ENCODE results near the gene VIPR2.

GRCh38 chr7:159036916-159037605, 107.6 kb downstream of the VIPR2 start:
- no peak for TF ChIP-seq REXO4 (CRISPR knock-in tag; IDR thresholded peaks at IDR 0.05; ENCODE audit: borderline replicate concordance)
- no peak for TF ChIP-seq MLLT10 (CRISPR knock-in tag; IDR thresholded peaks at IDR 0.05)
- TF ChIP-seq ZNF282 (IDR thresholded peaks at IDR 0.05; ENCODE audit: partially characterized antibody) = no peak
- no peak for TF ChIP-seq FOXP1 (IDR thresholded peaks at IDR 0.05)
- TF ChIP-seq FOXP1 (CRISPR knock-in tag; IDR thresholded peaks at IDR 0.05) = no peak
- TF ChIP-seq TCF12 (IDR thresholded peaks at IDR 0.05) = no peak
- no peak for TF ChIP-seq TCF12 (CRISPR knock-in tag; IDR thresholded peaks at IDR 0.05)
- TF ChIP-seq ISX (CRISPR knock-in tag; conservative IDR thresholded peaks at IDR 0.05) = no peak
- no peak for TF ChIP-seq EZH2 (conservative IDR thresholded peaks at IDR 0.05; ENCODE audit: low read depth, low read length)
